Activated CD4-positive, alpha-beta T cell treated with anti-CD3 and anti-CD28 coated beads for 24 hours (primary cell): ENCODE measurements around the gene GATA3.
"Not testable (repeated sequence)": the region's sequence is repeated elsewhere in the genome, so short reads cannot be mapped to it uniquely, and the experiment has no call there.

Experiments
- DNase-seq, 2 donors: peaks; one replicate each; pipeline ENCODE4 v3.0.0-alpha.2; 2020; ENCODE audit warnings: low read depth in 2 of 2

The GATA3 gene

GRCh38 chr10:8054494-8055407, at the start of gene GATA3:
GATA3 (plus strand) TSS chr10:8054688; CDS start chr10:8055656, 968 bp downstream.
- DNase-seq: peak; percentile 64 to 76

GRCh38 chr10:8006274-8006999, 48.1 kb upstream of the GATA3 start:
- DNase-seq: no peak

- no peak for DNase-seq
These were observed 45.5 kb upstream of the GATA3 start for GRCh38 chr10:8009031-8009430.

- DNase-seq: no peak
These were observed 41.5 kb upstream of the GATA3 start for GRCh38 chr10:8013006-8013405.

GRCh38 chr10:8013619-8014018, 40.9 kb upstream of the GATA3 start:
- DNase-seq: no peak

GRCh38 chr10:8014649-8015048, 39.8 kb upstream of the GATA3 start:
- DNase-seq: no peak

- no peak for DNase-seq
These were observed 37.2 kb upstream of the GATA3 start for GRCh38 chr10:8017277-8017676.

GRCh38 chr10:8023321-8023720, 31.2 kb upstream of the GATA3 start:
- DNase-seq: no peak

- no peak for DNase-seq
These were observed 30.6 kb upstream of the GATA3 start for GRCh38 chr10:8023851-8024250.

- DNase-seq: no peak
These were observed 27.9 kb upstream of the GATA3 start for GRCh38 chr10:8026349-8027259.

GRCh38 chr10:8031211-8031610, 23.3 kb upstream of the GATA3 start:
- DNase-seq: not testable (repeated sequence)

GRCh38 chr10:8032558-8032957, 21.9 kb upstream of the GATA3 start:
- DNase-seq: no peak

- DNase-seq: no peak
These were observed 20.5 kb upstream of the GATA3 start for GRCh38 chr10:8033812-8034465.

- no peak for DNase-seq
These were observed 20.0 kb upstream of the GATA3 start for GRCh38 chr10:8034466-8035005.

GRCh38 chr10:8035006-8035640, 19.4 kb upstream of the GATA3 start:
- no peak for DNase-seq

GRCh38 chr10:8035641-8036470, 18.6 kb upstream of the GATA3 start:
- no peak for DNase-seq

- no peak for DNase-seq
These were observed 17.8 kb upstream of the GATA3 start for GRCh38 chr10:8036506-8037198.

GRCh38 chr10:8037199-8037801, 17.2 kb upstream of the GATA3 start:
- DNase-seq: no peak
